Left ventricle myocardium inferior (tissue), 1 donor: ENCODE results near the gene DTNB. TPM values are rescaled to one million over a fixed set of nuclear protein-coding genes. Genes with fewer than 3 reads are reported as not detected.

Experiments used
- DNase-seq: peaks from one replicate; pipeline ENCODE4 v3.0.0-alpha.2; 2020
- H3K27ac ChIP-seq: fragments of 200-600 bp; replicated peaks from 2 replicates; pipeline ENCODE4 v1.8.0; 2021
- H3K27me3 ChIP-seq: fragments of 200-600 bp; 2 replicates; pipeline ENCODE4 v1.8.0; 2021; ENCODE audit warnings: low read depth
- H3K36me3 ChIP-seq: fragments of 200-600 bp; 2 replicates; pipeline ENCODE4 v1.8.0; 2021
- H3K4me1 ChIP-seq: fragments of 200-600 bp; 2 replicates; pipeline ENCODE4 v1.8.0; 2021
- H3K4me3 ChIP-seq: fragments of 200-600 bp; 2 replicates; pipeline ENCODE4 v1.8.0; 2021; ENCODE audit warnings: mild to moderate bottlenecking, moderate library complexity
- H3K9me3 ChIP-seq: fragments of 200-600 bp; replicated peaks from 2 replicates; pipeline ENCODE4 v1.8.0; 2021
- CTCF ChIP-seq: fragments of 200-600 bp; IDR thresholded peaks from 2 replicates; pipeline ENCODE4 v1.8.0; 2021; ENCODE audit warnings: antibody characterized with exemption, mild to moderate bottlenecking, borderline replicate concordance
- intact Hi-C: fragments of 100-400 bp; cut with micrococcal nuclease; formaldehyde crosslinking; loops from one replicate; pipeline ENCODE4 v1.11.0; 2022
- total RNA-seq: library from RNA; stranded (reverse); fragmentation: NEBNext Ultra II Directional; extraction: Animal tissue kit (Norgen Biotek cat#: 25700); gene quantifications from one replicate; pipeline ENCODE4 v1.2.1, GENCODE V29; 2021
- donor health status: DM: no; HTN: yes; CAD: no; lungs with severe emphysema.

The DTNB gene
- total RNA-seq, 1 donor from 2014 or later, result 4.5 TPM

DNA sequence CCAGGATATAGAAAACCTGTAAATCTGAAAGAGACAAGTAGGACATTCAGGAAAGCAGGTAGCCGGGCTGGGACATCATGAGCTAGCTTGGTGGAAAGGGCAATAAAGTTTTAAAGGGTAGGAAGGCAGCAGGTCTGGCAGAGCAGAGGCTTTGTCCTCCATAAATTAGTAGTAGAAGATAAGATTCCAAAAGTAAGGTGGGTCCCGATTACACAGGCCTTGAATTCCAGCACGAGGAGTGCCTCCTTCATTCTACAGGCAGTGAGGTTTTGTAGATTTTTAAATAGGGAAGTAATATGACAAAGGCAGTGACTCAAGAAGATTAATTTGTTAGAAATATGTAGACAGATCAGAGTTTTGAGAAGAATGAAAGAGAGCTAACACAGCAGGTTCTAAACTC, 160.7 kb downstream of the DTNB start:
- no peak overlapping the region for H3K4me3 ChIP-seq
- intact Hi-C loops, result no loop called here
- H3K9me3 ChIP-seq, result no peaks in the 10 kb centered on the region
- H3K27ac ChIP-seq, result no peak overlapping the region
- H3K36me3 ChIP-seq, result no peaks in the 10 kb centered on the region
- no peaks in the 10 kb centered on the region for H3K27me3 ChIP-seq
- DNase-seq, result no peak
- H3K4me1 ChIP-seq, result no peaks in the 10 kb centered on the region
- no peak for TF ChIP-seq CTCF

GRCh38 chr2:25506226-25506625, 167.2 kb downstream of the DTNB start:
- Histone ChIP-seq H3K27me3 (no peaks in the 10 kb centered on the region), H3K9me3 (no peaks in the 10 kb centered on the region), H3K27ac (no peak overlapping the region), H3K4me1 (no peaks in the 10 kb centered on the region), H3K4me3 (no peak overlapping the region), H3K36me3 (no peaks in the 10 kb centered on the region)
- no peak for DNase-seq
- TF ChIP-seq CTCF, result no peak
- intact Hi-C loops, result no loop called here

DNA sequence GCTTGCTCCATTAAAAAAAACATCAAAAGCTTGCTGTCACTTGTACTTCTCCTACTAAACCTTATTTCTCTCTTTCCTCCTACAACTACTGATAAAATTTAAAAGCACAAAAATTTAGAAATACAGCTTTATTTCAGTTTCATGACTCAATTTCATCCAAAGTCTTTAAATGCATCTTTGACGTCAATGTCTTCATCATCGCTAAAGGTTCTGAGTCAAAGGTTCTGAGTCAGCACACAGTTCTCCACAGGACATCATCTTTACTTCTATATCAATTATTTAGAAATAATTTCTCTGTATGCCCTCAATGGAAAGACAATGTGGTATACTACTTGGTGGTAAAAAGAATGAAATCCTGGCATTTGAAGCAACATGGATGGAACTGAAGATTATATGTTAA, 167.8 kb downstream of the DTNB start:
- no peak for DNase-seq
- TF ChIP-seq CTCF, result no peak
- no peak overlapping the region for H3K27ac ChIP-seq
- H3K27me3 ChIP-seq, result no peaks in the 10 kb centered on the region
- intact Hi-C loops, result no loop called here
- H3K4me3 ChIP-seq, result no peak overlapping the region
- no peaks in the 10 kb centered on the region for H3K4me1 ChIP-seq
- no peaks in the 10 kb centered on the region for H3K36me3 ChIP-seq
- no peaks in the 10 kb centered on the region for H3K9me3 ChIP-seq

- H3K27me3 ChIP-seq, result no peaks in the 10 kb centered on the region
- H3K9me3 ChIP-seq, result no peaks in the 10 kb centered on the region
- no peak for TF ChIP-seq CTCF
- no peak overlapping the region for H3K4me3 ChIP-seq
- H3K4me1 ChIP-seq, result no peaks in the 10 kb centered on the region
- intact Hi-C loops, result no loop called here
- DNase-seq, result no peak
- H3K27ac ChIP-seq, result no peak overlapping the region
- H3K36me3 ChIP-seq, result no peaks in the 10 kb centered on the region
These were observed 168.2 kb downstream of the DTNB start for GRCh38 chr2:25505182-25505581.

DNA sequence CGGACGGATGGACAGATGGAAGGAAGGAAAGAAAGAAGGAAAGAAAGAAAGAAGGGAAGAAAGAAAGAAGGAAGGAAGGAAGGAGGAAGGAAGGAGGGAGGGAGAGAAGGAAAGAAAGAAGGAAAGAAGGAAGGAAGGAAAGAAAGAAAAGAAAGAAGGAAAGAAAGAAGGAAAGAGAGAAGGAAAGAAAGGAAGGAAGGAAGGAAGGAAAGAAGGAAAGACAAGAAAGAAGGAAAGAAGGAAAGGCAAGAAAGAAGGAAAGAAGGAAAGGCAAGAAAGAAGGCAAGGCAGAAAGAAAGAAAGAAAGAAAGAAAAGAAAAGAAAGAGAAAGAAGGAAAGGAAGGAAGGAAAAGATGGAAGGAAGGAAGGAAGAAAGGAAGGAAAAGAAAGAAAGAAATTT, 169.1 kb downstream of the DTNB start:
- H3K4me3 ChIP-seq, result no peak overlapping the region
- TF ChIP-seq CTCF, result no peak
- no peaks in the 10 kb centered on the region for H3K9me3 ChIP-seq
- DNase-seq, result no peak
- H3K4me1 ChIP-seq, result no peaks in the 10 kb centered on the region
- no peaks in the 10 kb centered on the region for H3K36me3 ChIP-seq
- H3K27ac ChIP-seq, result no peak overlapping the region
- intact Hi-C loops, result no loop called here
- H3K27me3 ChIP-seq, result no peaks in the 10 kb centered on the region

- Histone ChIP-seq H3K4me1 (no peaks in the 10 kb centered on the region), H3K9me3 (no peaks in the 10 kb centered on the region), H3K4me3 (no peak overlapping the region), H3K36me3 (no peaks in the 10 kb centered on the region), H3K27ac (no peak overlapping the region), H3K27me3 (no peaks in the 10 kb centered on the region)
- TF ChIP-seq CTCF, result no peak
- no peak for DNase-seq
- intact Hi-C loops, result no loop called here
These were observed 174.2 kb downstream of the DTNB start for GRCh38 chr2:25499157-25499556.
